ENCODE results near the gene FLRT1. TPM values are rescaled to one million over a fixed set of nuclear protein-coding genes. Genes with fewer than 3 reads are reported as not detected.

The FLRT1 gene
- polyA plus RNA-seq, 2 of the 4 experiments (the other 2 are of a cell fraction) = 0.10 to 0.31 TPM

GRCh38 chr11:64000740-64001483, 34.8 kb upstream of the FLRT1 start:
- ChIA-PET CTCF (interaction anchor here (0.6 to 3.9 kb wide), 19 partner anchors 10 to 233 kb away, joined by 3 to 46 read pairs (median 3); no protein-coding TSS in a partner anchor), POLR2A (no interaction called here)
- TF ChIP-seq RNF2 (IDR thresholded peaks at IDR 0.05; ENCODE audit: borderline replicate concordance, low read depth) = no peak
- no peak for TF ChIP-seq NFE2L2 (conservative IDR thresholded peaks at IDR 0.05; ENCODE audit: low read length)
- TF ChIP-seq RARB (CRISPR knock-in tag; IDR thresholded peaks at IDR 0.05) = no peak
- no peak for TF ChIP-seq PHF8 (IDR thresholded peaks at IDR 0.05; ENCODE audit: borderline replicate concordance, low read depth)
- TF ChIP-seq KDM5A (IDR thresholded peaks at IDR 0.05) = no peak
- no peak for TF ChIP-seq HEYL (CRISPR knock-in tag; IDR thresholded peaks at IDR 0.05)
- no peak for TF ChIP-seq RAD21 (conservative IDR thresholded peaks at IDR 0.05 in 1 of 2, IDR thresholded peaks at IDR 0.05 in 1 of 2)
- TF ChIP-seq ESRRA (IDR thresholded peaks at IDR 0.05; ENCODE audit: borderline replicate concordance, low read length) = no peak
- no peak for TF ChIP-seq GATA3 (IDR thresholded peaks at IDR 0.05; ENCODE audit: borderline replicate concordance)
- TF ChIP-seq NPAS2 (CRISPR knock-in tag; IDR thresholded peaks at IDR 0.05; ENCODE audit: borderline replicate concordance) = no peak
- TF ChIP-seq MYC (IDR thresholded peaks at IDR 0.05; ENCODE audit: borderline replicate concordance, low read length) = no peak
- no peak for TF ChIP-seq CHD4 (IDR thresholded peaks at IDR 0.05; ENCODE audit: borderline replicate concordance)
- no peak for TF ChIP-seq POLR2AphosphoS2 (conservative IDR thresholded peaks at IDR 0.05; ENCODE audit: low read length)
- no peak for FAIRE-seq
- 94% methylated on average over 60 of the region's 60 CpGs for WGBS (ENCODE audit: missing lambda C conversion rate)
- no peak for ATAC-seq
- DNase-seq (ENCODE audit: low read depth in 1 of 2, low spot score in 1 of 2) = no peak
- peaks cover 21% of the 10 kb centered on the region for H3K4me1 ChIP-seq
- H3K4me3 ChIP-seq = no peak overlapping the region
- no peaks in the 10 kb centered on the region for H3K9me3 ChIP-seq
- H3K27ac ChIP-seq = no peak overlapping the region
- no peak overlapping the region for H3K4me2 ChIP-seq

- POLR2A ChIA-PET = interaction anchor here (0.9 kb wide), 1 partner anchor 27 kb away, joined by 3 read pairs; the partner anchor contains the start of gene COX8A
Measured at GRCh38 chr11:64001484-64002420, 34.0 kb upstream of the FLRT1 start.

GRCh38 chr11:64003807-64004589, 31.7 kb upstream of the FLRT1 start:
- Histone ChIP-seq H3K4me1 (peaks cover 38% of the 10 kb centered on the region), H3K27ac (peak overlapping the region; percentile 45 to 75), H3K9me3 (no peaks in the 10 kb centered on the region), H3K4me3 (no peak overlapping the region), H3K4me2 (peak overlapping the region; percentile 37)
- DNase-seq (ENCODE audit: low read depth in 1 of 2, low spot score in 1 of 2) (peak in 1 of 2 experiments; percentile 73), ATAC-seq (peak; percentile 2 to 15; a peak in 4 of 6 replicates), FAIRE-seq (no peak)
- 51% methylated on average over 21 of the region's 23 CpGs for WGBS (ENCODE audit: missing lambda C conversion rate)
- ChIA-PET CTCF (interaction anchor here (6.2 kb wide), 1 partner anchor 144 kb away, joined by 41 read pairs; no protein-coding TSS in a partner anchor), POLR2A (no interaction called here)
- TF ChIP-seq ZSCAN20 (CRISPR knock-in tag; IDR thresholded peaks at IDR 0.05) (no peak), POLR2A (IDR thresholded peaks at IDR 0.05; ENCODE audit: low read length) (no peak), SREBF2 (IDR thresholded peaks at IDR 0.05) (no peak), ATOH8 (CRISPR knock-in tag; IDR thresholded peaks at IDR 0.05; ENCODE audit: low read depth) (no peak), HOXA7 (CRISPR knock-in tag; IDR thresholded peaks at IDR 0.05) (no peak), ELK1 (IDR thresholded peaks at IDR 0.05; ENCODE audit: low read depth, low read length) (no peak), CHD4 (IDR thresholded peaks at IDR 0.05; ENCODE audit: borderline replicate concordance) (no peak), MAX (IDR thresholded peaks at IDR 0.05) (no peak), CEBPB (IDR thresholded peaks at IDR 0.05) (no peak), NFE2L2 (conservative IDR thresholded peaks at IDR 0.05; ENCODE audit: low read length) (no peak), SMC3 (IDR thresholded peaks at IDR 0.05) (no peak)

More at GRCh38 chr11:64001484-64002420, 34.0 kb upstream of the FLRT1 start:
- no peak for TF ChIP-seq ZNF302 (CRISPR knock-in tag; IDR thresholded peaks at IDR 0.05)
- no peak for TF ChIP-seq GATA3 (IDR thresholded peaks at IDR 0.05; ENCODE audit: borderline replicate concordance)
- TF ChIP-seq CHD2 (IDR thresholded peaks at IDR 0.05; ENCODE audit: low read length, partially characterized antibody) = no peak
- TF ChIP-seq ZFP36 (IDR thresholded peaks at IDR 0.05; ENCODE audit: borderline replicate concordance, partially characterized antibody) = no peak
- 0 out of 2 replicates have a peak, but pooled peaks have one; percentile 36 for TF ChIP-seq ESRRA (IDR thresholded peaks at IDR 0.05; ENCODE audit: borderline replicate concordance, low read length)
- no peak for TF ChIP-seq RNF2 (IDR thresholded peaks at IDR 0.05; ENCODE audit: borderline replicate concordance, low read depth)
- TF ChIP-seq EHF (CRISPR knock-in tag; IDR thresholded peaks at IDR 0.05) = no peak
- TF ChIP-seq KDM1A (IDR thresholded peaks at IDR 0.05; ENCODE audit: low read depth) = peak; percentile 85; the same call in 1 of the 2 replicates
- H3K4me2 ChIP-seq = no peak overlapping the region
- DNase-seq (ENCODE audit: low read depth in 1 of 2, low spot score in 1 of 2) (no peak), ATAC-seq (no peak), FAIRE-seq (no peak)
- H3K27ac ChIP-seq = no peak overlapping the region
- no peak overlapping the region for H3K4me3 ChIP-seq
- CTCF ChIA-PET = interaction anchor here (0.6 to 3.9 kb wide), 16 partner anchors 11 to 234 kb away, joined by 3 to 46 read pairs (median 4); no protein-coding TSS in a partner anchor
- H3K4me1 ChIP-seq = peaks cover 29% of the 10 kb centered on the region
- H3K9me3 ChIP-seq = no peaks in the 10 kb centered on the region
- WGBS (ENCODE audit: missing lambda C conversion rate) = 76% methylated on average over 13 of the region's 23 CpGs

All from A549 (cell line).